ENCODE results near the gene PRDM11. TPM values are rescaled to one million over a fixed set of nuclear protein-coding genes. Genes with fewer than 3 reads are reported as not detected.

Gene PRDM11
- total and polyA plus RNA-seq, 2 donors from 2014 or later, result 2.9 to 22.5 TPM

DNA sequence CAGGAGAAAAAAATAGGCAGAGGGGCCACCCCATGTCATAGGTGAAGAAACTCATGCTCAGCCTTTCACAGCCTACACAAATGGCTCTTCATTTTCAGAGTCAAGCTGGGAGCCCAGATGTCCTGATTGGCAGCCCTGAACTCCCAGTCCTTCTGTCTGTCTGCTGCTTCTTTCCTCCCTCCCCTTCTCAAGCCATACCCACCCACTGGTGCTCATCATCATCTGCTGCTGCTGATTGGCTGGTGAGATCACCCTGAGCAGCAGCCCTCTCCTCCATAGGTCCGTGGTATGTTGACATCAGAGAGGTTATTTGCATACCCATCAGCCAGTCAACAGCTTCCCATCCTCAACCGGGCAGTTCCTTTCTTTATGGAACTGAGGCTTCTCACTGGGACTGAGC, 46.1 kb upstream of the PRDM11 start:
- intact Hi-C loops (cut with DNase I), result no loop called here
- peak in 1 of 5 donors; percentile 22 for DNase-seq
- no peaks in the 10 kb centered on the region for H3K36me3 ChIP-seq (ENCODE audit: control insufficient read depth in 2 of 3, insufficient read depth in 3 of 3, low read length in 3 of 3)
- peaks cover 0 to 3% (median 0%) of the 10 kb centered on the region in 3 donors for H3K4me1 ChIP-seq (ENCODE audit: control insufficient read depth in 2 of 3, insufficient read depth in 2 of 3, low read depth in 1 of 3, low read length in 3 of 3)
- no peak overlapping the region for H3K4me3 ChIP-seq (ENCODE audit: low read length in 3 of 3)
- H3K9me3 ChIP-seq (ENCODE audit: control insufficient read depth in 2 of 3, insufficient read depth in 1 of 3, low read length in 3 of 3), result no peaks in the 10 kb centered on the region
- H3K27me3 ChIP-seq (ENCODE audit: control insufficient read depth, insufficient read depth, low read length), result no peaks in the 10 kb centered on the region
- no peak overlapping the region for H3K9ac ChIP-seq (ENCODE audit: low read length in 3 of 3)
- TF ChIP-seq, protein P1, sequence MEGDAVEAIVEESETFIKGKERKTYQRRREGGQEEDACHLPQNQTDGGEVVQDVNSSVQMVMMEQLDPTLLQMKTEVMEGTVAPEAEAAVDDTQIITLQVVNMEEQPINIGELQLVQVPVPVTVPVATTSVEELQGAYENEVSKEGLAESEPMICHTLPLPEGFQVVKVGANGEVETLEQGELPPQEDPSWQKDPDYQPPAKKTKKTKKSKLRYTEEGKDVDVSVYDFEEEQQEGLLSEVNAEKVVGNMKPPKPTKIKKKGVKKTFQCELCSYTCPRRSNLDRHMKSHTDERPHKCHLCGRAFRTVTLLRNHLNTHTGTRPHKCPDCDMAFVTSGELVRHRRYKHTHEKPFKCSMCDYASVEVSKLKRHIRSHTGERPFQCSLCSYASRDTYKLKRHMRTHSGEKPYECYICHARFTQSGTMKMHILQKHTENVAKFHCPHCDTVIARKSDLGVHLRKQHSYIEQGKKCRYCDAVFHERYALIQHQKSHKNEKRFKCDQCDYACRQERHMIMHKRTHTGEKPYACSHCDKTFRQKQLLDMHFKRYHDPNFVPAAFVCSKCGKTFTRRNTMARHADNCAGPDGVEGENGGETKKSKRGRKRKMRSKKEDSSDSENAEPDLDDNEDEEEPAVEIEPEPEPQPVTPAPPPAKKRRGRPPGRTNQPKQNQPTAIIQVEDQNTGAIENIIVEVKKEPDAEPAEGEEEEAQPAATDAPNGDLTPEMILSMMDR (IDR thresholded peaks at IDR 0.05; ENCODE audit: borderline replicate concordance, extremely low read depth, insufficient read depth), result no peak
- H3K27ac ChIP-seq (ENCODE audit: low read depth in 2 of 2, low read length in 2 of 2), result no peak overlapping the region
- FAIRE-seq, result no peak

DNA sequence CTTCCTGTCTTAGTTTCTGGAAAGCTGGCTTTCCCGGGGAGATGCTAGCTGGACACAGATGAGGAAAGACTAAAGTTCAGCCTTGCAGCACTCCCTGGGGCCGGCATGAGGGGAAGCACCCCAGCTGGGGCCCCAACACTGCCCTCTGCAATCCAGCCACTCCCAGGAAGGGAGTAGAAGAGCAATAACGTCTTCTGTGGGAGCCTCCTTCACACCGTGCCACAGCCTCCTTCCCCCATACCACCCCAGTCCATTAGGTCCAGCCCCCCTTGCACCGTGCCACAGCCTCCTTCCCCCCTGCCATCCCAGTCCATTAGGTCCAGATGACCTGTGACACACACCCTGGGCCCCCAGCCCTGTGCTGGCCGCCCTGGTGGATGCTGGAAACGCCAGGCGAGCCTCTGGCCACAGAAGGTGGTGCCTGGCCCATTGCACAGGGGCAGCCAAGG, 44.1 kb upstream of the PRDM11 start:
- no peaks in the 10 kb centered on the region for H3K27me3 ChIP-seq (ENCODE audit: control insufficient read depth, insufficient read depth, low read length)
- TF ChIP-seq, protein P1 (IDR thresholded peaks at IDR 0.05; ENCODE audit: borderline replicate concordance, extremely low read depth, insufficient read depth), result no peak
- no peak for FAIRE-seq
- no peak overlapping the region for H3K27ac ChIP-seq (ENCODE audit: low read depth in 2 of 2, low read length in 2 of 2)
- peaks cover 0 to 3% (median 0%) of the 10 kb centered on the region in 3 donors for H3K4me1 ChIP-seq (ENCODE audit: control insufficient read depth in 2 of 3, insufficient read depth in 2 of 3, low read depth in 1 of 3, low read length in 3 of 3)
- no peaks in the 10 kb centered on the region for H3K36me3 ChIP-seq (ENCODE audit: control insufficient read depth in 2 of 3, insufficient read depth in 3 of 3, low read length in 3 of 3)
- H3K4me3 ChIP-seq (ENCODE audit: low read length in 3 of 3), result no peak overlapping the region
- intact Hi-C loops (cut with DNase I), result no loop called here
- peak in 3 of 5 donors; percentile 13 to 66 (median 46) for DNase-seq
- H3K9ac ChIP-seq (ENCODE audit: low read length in 3 of 3), result no peak overlapping the region
- no peaks in the 10 kb centered on the region for H3K9me3 ChIP-seq (ENCODE audit: control insufficient read depth in 2 of 3, insufficient read depth in 1 of 3, low read length in 3 of 3)

DNA sequence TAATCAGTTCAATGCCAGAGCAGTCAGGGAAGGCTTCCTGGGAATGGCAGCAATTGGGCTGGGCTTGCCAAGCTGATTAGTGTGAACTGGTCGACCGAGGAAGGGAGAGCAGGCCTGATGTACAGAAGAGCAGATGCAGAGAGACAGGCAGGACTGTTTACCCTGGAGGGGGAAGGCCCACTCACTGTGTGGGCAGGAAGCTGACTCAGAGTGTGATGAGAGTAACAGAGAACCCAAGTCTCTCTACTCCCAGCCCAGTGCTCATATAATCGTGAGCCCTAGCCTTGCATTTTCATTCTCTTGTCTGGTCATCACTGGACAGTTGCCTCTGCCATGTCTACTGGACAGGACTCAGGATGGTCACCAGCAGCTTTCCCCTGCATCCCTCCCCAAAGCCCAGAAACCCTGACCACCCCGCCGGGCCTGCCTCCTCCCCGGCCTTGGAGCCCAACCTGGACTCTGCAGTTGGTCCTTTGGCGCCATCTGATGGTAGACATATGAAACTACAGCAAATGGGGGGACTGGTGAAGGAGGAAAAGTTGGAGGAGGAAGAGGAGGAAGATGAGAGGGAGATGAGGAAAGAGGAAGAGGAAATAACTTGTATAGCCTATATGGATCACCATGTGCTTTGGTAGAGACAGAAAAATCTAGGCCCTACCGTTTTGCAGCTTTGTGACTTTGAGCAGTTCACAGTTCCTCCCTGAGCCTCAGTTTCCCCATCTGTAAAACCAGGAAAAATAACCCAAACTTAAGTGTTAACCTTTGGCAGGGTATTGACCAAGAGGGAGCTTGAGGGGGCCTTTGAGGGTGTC, 43.4 kb upstream of the PRDM11 start:
- H3K9me3 ChIP-seq (ENCODE audit: control insufficient read depth in 2 of 3, insufficient read depth in 1 of 3, low read length in 3 of 3), result no peaks in the 10 kb centered on the region
- no peak for FAIRE-seq

More for the DNA sequence above, 43.4 kb upstream of the PRDM11 start:
- TF ChIP-seq, protein P1 (IDR thresholded peaks at IDR 0.05; ENCODE audit: borderline replicate concordance, extremely low read depth, insufficient read depth), result peak; percentile 98
- peak; percentile 54 to 86 (median 73) for DNase-seq
- peak overlapping the region in 1 of 3 donors; percentile 24 for H3K9ac ChIP-seq (ENCODE audit: low read length in 3 of 3)
- H3K4me1 ChIP-seq (ENCODE audit: control insufficient read depth in 2 of 3, insufficient read depth in 2 of 3, low read depth in 1 of 3, low read length in 3 of 3), result peaks cover 0 to 3% (median 0%) of the 10 kb centered on the region in 3 donors
- no peaks in the 10 kb centered on the region for H3K27me3 ChIP-seq (ENCODE audit: control insufficient read depth, insufficient read depth, low read length)
- intact Hi-C loops (cut with DNase I), result no loop called here
- H3K36me3 ChIP-seq (ENCODE audit: control insufficient read depth in 2 of 3, insufficient read depth in 3 of 3, low read length in 3 of 3), result no peaks in the 10 kb centered on the region
- H3K4me3 ChIP-seq (ENCODE audit: low read length in 3 of 3), result no peak overlapping the region
- no peak overlapping the region for H3K27ac ChIP-seq (ENCODE audit: low read depth in 2 of 2, low read length in 2 of 2)
